GM19193 (cell line): ENCODE results near the gene HSDL1.

ENCODE experiments used
- POLR2A ChIP-seq: IDR thresholded peaks from 4 replicates; pipeline ENCODE4 v1.6.1; 2011; ENCODE audit not compliant: insufficient read depth, insufficient read length; ENCODE audit errors: extremely low read depth

The HSDL1 gene

GRCh38 chr16:84085271-84085667 lies 59.7 kb downstream of the HSDL1 start:
- no peak for TF ChIP-seq POLR2A

DNA sequence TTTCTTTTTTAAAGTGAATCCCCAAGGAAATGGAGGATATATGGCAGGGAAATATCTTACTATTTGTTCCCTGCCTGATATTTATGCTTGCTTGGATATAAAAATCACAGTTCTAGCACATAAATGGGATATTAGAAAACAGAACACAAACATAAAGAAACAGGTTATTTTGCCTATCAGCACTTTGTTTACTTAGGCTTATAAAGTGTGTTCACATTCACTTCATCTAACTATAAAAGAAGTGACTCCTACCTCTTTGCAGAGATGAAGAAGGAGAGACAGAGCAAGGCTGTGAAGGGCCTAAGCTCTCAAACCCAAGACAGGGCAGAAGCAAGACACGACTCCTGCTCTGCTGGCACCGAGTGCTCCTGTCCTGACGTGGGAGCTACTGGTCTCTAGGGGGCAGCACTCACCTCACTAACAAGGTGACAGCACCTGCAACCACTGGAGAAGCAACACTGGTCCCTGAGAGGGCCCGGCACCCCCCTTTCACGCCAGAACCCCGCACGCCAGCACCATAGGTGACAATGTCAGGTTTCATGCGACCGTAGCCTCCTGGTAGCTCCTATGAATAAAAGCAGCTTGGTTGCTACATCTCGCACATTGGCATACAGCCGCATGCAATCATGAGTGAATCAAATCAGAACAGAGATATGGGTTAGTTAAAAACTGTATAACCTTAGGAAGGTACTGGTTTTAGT lies 60.3 kb downstream of the HSDL1 start:
- TF ChIP-seq POLR2A, result no peak

DNA sequence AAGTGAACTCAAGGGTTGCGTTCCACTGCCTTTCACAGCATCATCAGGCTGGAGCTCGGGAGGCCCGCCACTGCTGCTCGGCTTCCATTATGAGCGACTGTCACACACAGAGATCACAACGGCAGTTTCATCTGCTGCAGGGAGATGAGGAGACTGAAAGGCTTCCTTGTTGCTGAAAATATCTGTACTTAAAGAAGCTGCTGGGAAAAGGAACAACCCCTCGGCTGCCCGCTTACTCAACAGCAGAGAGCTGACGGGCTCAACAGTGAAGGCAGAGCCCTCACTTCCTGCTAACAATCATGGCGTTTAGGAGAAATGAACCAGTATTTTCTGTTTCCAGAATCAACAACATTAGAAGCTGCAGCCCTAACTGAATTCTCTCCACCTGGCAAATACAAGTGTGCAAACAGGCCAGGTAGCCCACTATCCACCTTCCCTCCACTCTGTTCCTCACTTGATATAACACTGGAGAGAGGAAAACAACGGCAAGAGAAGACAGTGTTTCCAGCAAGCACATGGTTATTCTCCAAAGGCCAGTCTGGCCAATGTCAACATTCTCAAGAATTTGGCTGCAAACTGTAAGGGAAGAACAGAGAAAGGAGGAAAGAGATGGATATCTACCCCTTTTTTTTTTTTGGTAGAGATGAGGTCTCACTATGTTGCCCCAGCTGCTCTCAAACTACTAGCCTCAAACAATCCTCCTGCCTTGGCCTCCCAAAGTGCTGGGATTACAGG lies 62.0 kb downstream of the HSDL1 start:
- no peak for TF ChIP-seq POLR2A

DNA sequence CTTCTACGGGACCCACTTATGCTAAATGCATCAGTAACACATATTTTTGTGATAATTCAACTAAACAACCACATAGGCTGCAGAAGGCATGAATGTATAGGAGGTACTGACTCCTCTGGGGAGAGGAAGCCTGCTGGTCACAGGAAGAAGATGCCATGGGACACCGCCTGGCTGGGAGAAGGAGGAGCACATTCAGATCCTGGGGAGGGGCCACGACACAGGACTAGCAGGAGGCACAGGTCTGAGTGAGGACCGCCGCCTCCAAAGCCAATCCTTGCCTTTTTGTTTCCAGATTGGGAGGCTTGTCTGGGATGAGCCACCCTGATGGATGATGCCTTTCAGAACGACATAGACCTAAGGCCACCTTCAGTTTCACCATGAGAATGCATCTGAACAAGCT lies 62.9 kb downstream of the HSDL1 start:
- no peak for TF ChIP-seq POLR2A

- no peak for TF ChIP-seq POLR2A
Observed at GRCh38 chr16:84081446-84081989, 63.5 kb downstream of the HSDL1 start.

- no peak for TF ChIP-seq POLR2A
Observed at GRCh38 chr16:84080813-84081212, 64.2 kb downstream of the HSDL1 start.

DNA sequence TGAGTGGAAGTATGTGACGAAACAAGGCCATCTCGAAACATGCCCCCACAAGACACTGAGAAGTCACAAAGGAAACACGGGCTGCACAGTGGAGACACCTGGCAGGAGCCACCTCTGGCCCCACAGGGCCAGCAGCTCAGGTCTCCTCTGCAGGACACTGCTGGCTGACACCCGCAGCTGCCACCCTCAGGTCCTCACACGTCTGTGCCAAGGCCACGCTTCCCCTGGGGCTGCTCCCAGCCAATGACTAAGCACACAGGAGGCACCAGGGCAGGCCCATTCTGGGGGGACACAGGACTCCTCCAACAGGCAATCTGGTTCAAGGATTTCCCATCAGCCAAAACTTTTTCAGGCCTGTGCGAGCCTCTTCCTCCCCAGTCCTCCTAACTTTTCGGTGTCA lies 64.6 kb downstream of the HSDL1 start:
- no peak for TF ChIP-seq POLR2A

DNA sequence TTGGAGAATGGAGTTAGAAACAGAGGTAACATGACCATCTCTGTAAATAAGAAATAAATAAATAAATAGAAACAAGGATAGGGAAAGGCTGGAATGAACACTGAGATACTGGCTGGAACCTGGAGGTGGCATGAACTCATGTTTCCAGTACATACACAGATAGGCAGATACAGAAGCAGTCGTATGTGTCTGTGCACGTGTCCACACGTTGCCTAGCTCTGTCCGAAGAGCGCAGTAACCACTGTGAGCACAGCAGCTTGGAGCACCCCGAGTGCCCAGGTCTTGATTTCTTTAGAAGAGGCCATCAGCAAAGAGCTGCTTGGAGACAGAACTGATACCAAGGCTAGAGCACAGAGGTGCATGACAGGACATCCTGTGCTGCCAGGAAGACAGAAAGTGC lies 65.3 kb downstream of the HSDL1 start:
- TF ChIP-seq POLR2A, result no peak

- no peak for TF ChIP-seq POLR2A
Observed at GRCh38 chr16:84075376-84075775, 69.6 kb downstream of the HSDL1 start.

DNA sequence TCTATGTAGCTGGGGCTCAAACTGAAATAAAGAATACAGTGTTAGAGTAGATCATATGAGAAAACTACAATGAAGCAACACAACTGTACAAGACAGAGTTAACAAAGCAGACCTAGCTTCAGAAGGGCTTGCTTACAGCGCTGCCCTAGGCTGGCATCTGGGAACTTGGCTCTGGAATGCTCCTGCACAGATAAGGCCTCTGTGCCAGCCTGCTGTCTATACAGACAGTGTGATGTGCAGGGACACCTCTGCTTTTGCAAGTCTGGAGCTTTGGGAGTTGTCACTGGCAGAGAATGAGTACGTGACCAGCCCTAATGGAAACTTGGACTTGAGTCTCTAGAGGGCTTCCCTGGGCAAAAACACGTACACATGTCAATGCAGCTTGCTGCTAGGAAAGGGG lies 70.3 kb downstream of the HSDL1 start:
- TF ChIP-seq POLR2A, result no peak
